Measurements from ENCODE around the gene CRADD. TPM values are rescaled to one million over a fixed set of nuclear protein-coding genes. Genes with fewer than 3 reads are reported as not detected.

Gene CRADD
- total and polyA plus RNA-seq, 2 donors (not counting 1 experiment from before 2014, with no cell fraction given): 5.8 to 15.1 TPM

- no peak for DNase-seq
- Histone ChIP-seq H3K9me3 (ENCODE audit: control extremely low read depth in 1 of 3, control insufficient read depth in 2 of 3, insufficient read depth in 1 of 3, low read length in 2 of 3) (peaks cover 0 to 16% (median 5%) of the 10 kb centered on the region in 3 donors), H4K20me1 (ENCODE audit: control insufficient read depth, insufficient read depth, low read length, poor library complexity, severe bottlenecking) (no peaks in the 10 kb centered on the region), H3K4me1 (ENCODE audit: control insufficient read depth in 2 of 2, insufficient read depth in 2 of 2, low read length in 2 of 2) (no peaks in the 10 kb centered on the region), H3K4me2 (replicated peaks; ENCODE audit: low read depth, low read length, poor library complexity, severe bottlenecking) (no peak overlapping the region), H2AFZ (ENCODE audit: insufficient read depth, low read depth, low read length, poor library complexity, severe bottlenecking) (no peak overlapping the region), H3K27me3 (replicated peaks in 1 of 4; ENCODE audit: control extremely low read depth in 1 of 4, control insufficient read depth in 3 of 4, insufficient read depth in 4 of 4, low read length in 3 of 4) (no peaks in the 10 kb centered on the region), H3K27ac (ENCODE audit: low read length in 2 of 2) (no peak overlapping the region), H3K79me2 (ENCODE audit: control insufficient read depth, insufficient read depth, low read length) (no peaks in the 10 kb centered on the region), H3K36me3 (replicated peaks in 1 of 2; ENCODE audit: control extremely low read depth in 1 of 2, control insufficient read depth in 1 of 2, extremely low read depth in 1 of 2, insufficient read depth in 2 of 2, low read length in 1 of 2) (no peaks in the 10 kb centered on the region), H3K4me3 (ENCODE audit: control extremely low read depth in 1 of 5, extremely low read depth in 1 of 5, insufficient read depth in 1 of 5, low read depth in 2 of 5, low read length in 4 of 5) (no peak overlapping the region), H3K9ac (ENCODE audit: low read length) (no peak overlapping the region)
- Mint-ChIP-seq H3K9me3 (ENCODE audit: insufficient read depth) (peaks cover 7% of the 10 kb centered on the region), H3K27ac (no peak overlapping the region), H3K4me1 (peaks cover 9% of the 10 kb centered on the region), H3K4me3 (no peak overlapping the region), H3K27me3 (no peaks in the 10 kb centered on the region)
- ChIA-PET CTCF (no interaction called here), POLR2A (no interaction called here)
- intact Hi-C loops (cut with micrococcal nuclease): no loop called here
- no peak for ATAC-seq (ENCODE audit: low read depth)
- no peak for TF ChIP-seq EZH2 (IDR thresholded peaks at IDR 0.05; ENCODE audit: borderline replicate concordance, insufficient read depth, low read depth, low read length, poor library complexity, severe bottlenecking)
- TF ChIP-seq CTCF (IDR thresholded peaks at IDR 0.05): no peak
- WGBS (ENCODE audit: insufficient coverage): 95% methylated on average over 4 of the region's 4 CpGs
These were observed 128.6 kb downstream of the CRADD start for GRCh38 chr12:93805736-93806141.

GRCh38 chr12:93807354-93807753 lies 130.2 kb downstream of the CRADD start:
- H3K4me1 Mint-ChIP-seq: peaks cover 9% of the 10 kb centered on the region
- no peak for ATAC-seq (ENCODE audit: low read depth)
- H3K9me3 Mint-ChIP-seq (ENCODE audit: insufficient read depth): peaks cover 7% of the 10 kb centered on the region
- TF ChIP-seq EZH2 (IDR thresholded peaks at IDR 0.05; ENCODE audit: borderline replicate concordance, insufficient read depth, low read depth, low read length, poor library complexity, severe bottlenecking): no peak
- TF ChIP-seq CTCF (IDR thresholded peaks at IDR 0.05): no peak
- no peaks in the 10 kb centered on the region for H3K79me2 ChIP-seq (ENCODE audit: control insufficient read depth, insufficient read depth, low read length)
- no peaks in the 10 kb centered on the region for H3K36me3 ChIP-seq (replicated peaks in 1 of 2; ENCODE audit: control extremely low read depth in 1 of 2, control insufficient read depth in 1 of 2, extremely low read depth in 1 of 2, insufficient read depth in 2 of 2, low read length in 1 of 2)
- no peak overlapping the region for H3K9ac ChIP-seq (ENCODE audit: low read length)
- DNase-seq: no peak
- no peaks in the 10 kb centered on the region for H3K27me3 Mint-ChIP-seq
- CTCF ChIA-PET: no interaction called here
- no peak overlapping the region for H3K27ac ChIP-seq (ENCODE audit: low read length in 2 of 2)
- H4K20me1 ChIP-seq (ENCODE audit: control insufficient read depth, insufficient read depth, low read length, poor library complexity, severe bottlenecking): no peaks in the 10 kb centered on the region
- H3K4me2 ChIP-seq (replicated peaks; ENCODE audit: low read depth, low read length, poor library complexity, severe bottlenecking): no peak overlapping the region
- no peak overlapping the region for H3K4me3 Mint-ChIP-seq
- H3K27me3 ChIP-seq (replicated peaks in 1 of 4; ENCODE audit: control extremely low read depth in 1 of 4, control insufficient read depth in 3 of 4, insufficient read depth in 4 of 4, low read length in 3 of 4): no peaks in the 10 kb centered on the region
- no peak overlapping the region for H3K4me3 ChIP-seq (ENCODE audit: control extremely low read depth in 1 of 5, extremely low read depth in 1 of 5, insufficient read depth in 1 of 5, low read depth in 2 of 5, low read length in 4 of 5)
- H3K4me1 ChIP-seq (ENCODE audit: control insufficient read depth in 2 of 2, insufficient read depth in 2 of 2, low read length in 2 of 2): no peaks in the 10 kb centered on the region
- H2AFZ ChIP-seq (ENCODE audit: insufficient read depth, low read depth, low read length, poor library complexity, severe bottlenecking): no peak overlapping the region
- H3K27ac Mint-ChIP-seq: no peak overlapping the region
- peaks cover 0 to 16% (median 5%) of the 10 kb centered on the region in 3 donors for H3K9me3 ChIP-seq (ENCODE audit: control extremely low read depth in 1 of 3, control insufficient read depth in 2 of 3, insufficient read depth in 1 of 3, low read length in 2 of 3)
- WGBS (ENCODE audit: insufficient coverage): 100% methylated on average over 2 of the region's 2 CpGs
- intact Hi-C loops (cut with micrococcal nuclease): no loop called here
- POLR2A ChIA-PET: no interaction called here
